Stimulated activated CD8-positive, alpha-beta memory T cell treated with anti-CD3 and anti-CD28 coated beads, Interleukin-15, amount 100 ng/mL, for 4 hours (primary cell): ENCODE measurements around the gene PYGB.

Experiments used
- DNase-seq, 2 donors: peaks; one replicate each; pipeline ENCODE4 v3.0.0-alpha.2; 2020; ENCODE audit warnings: low read depth in 2 of 2

The PYGB gene

DNA sequence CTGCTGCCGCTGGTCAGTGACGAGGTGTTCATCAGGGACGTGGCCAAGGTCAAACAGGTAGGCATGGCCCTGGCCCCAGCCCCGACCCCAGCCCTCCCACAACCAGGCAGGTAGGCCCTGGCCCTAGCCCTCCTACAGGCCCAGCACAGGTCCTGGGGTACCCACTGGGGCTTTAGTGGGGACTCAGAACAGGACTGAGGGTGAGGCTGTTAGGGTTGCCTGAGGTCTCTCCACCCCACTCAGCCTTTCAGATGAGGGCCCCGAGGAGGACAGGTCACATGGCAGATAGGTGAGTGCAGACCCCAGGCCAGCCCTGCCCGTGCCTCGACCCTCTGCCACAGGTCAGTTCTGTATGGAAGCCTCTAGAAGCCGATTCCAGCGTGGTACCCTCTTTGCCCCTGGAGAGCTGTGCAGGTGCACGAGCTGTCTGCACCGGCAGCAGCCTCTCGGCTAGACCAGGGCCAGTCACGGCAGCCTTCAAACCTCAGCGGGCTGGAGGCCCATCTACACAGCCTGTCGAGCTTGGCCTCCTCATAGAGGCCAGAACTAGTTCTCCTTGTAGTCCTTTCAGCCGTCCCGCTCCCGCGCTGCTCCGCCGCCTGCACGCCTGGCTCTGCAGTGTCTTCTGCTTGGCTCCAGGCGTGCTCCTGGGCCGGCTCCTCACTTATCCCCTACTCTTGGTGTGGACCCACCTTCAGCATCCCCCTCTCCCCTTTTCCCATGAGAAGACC lies 35.5 kb downstream of the PYGB start:
- no peak for DNase-seq

DNA sequence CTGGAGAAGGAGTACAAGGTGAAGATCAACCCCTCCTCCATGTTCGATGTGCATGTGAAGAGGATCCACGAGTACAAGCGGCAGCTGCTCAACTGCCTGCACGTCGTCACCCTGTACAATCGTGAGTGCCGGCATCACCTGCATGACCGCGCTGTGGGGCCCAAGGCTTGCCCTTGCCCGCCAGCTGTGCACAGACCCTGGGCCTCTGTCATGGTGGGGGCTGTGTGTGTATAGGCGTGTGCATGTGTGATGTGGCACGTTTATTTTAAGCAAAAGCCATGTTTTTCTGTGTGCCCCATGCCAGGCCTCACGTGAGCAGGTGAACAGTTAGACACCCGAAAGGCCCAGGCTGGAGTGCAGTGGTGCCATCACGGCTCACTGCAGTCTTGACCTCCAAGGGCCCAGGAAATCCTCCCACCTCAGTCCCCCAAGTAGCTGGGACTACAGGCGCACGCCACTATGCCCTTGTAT lies 36.3 kb downstream of the PYGB start:
- no peak for DNase-seq

DNA sequence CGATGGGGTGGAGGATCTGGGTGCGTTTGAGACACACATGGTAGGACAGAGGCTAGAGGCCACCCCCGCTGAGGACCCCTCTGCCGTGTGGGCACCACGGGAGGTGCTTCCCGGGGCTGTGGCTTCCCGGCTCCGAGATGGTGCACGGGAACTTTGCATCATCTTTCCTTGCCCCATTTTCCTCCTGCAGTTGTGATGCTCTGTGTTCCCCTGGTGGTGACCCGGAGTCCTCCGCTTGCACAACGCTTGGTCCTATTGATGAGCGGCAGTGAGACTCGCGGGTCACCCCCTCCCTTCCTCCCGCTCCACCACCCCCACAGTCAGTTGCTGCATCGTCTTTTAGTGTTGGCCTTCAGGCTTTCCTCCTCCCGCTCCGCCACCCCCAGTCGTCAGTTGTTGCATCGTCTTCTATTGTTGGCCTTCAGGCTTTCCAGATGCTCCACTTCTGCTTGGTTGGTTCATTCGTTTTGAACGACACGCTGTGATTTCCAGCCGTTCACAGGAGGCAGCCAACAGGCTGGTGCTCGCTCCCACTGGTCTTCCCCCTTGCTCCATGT lies 37.3 kb downstream of the PYGB start:
- no peak for DNase-seq

DNA sequence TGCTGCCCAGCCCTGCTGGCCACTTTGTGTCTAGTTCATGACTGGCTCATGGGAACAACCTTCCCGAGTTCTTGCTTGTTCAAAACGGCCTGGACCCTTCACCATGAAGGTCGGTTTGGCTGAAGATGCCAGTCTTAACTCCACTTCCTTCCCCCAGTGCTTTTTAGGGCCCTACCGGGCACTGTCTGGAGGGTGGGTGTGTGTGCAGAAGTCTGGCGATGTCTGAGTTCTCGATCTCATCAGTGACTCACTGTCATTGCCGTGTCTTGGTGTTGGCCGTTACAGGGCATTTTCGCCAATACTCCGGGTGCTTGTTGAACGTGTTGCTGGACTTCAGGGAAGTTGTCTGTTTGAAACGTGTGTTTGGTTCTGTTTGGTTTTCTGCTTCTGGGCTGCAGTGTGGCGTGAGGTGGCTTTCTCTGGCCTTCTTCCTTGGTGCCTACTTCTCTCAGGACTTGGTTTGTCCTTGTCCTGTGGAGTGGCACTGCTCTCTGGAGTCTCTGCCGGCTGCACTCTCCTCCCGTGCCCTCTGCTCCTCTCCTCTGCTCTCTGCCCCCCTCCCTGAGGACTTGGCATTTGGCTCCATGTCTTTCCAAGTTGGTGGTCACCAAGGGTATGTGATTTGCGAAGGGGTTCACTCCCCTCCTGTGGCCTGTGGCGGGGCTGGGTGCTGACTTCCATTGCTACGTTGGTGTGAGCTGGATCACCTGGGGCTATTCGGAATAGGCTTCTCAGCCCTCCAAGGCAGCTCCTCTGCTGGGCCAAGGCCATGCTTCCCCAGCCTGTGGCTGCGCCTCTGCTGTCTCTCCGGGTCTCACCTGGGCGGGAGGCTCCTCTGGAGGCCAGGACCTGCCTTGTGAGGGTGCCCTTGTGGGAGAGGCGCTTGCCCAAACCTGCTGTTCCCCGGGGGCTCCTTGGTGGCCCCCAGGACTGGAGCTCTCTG lies 38.2 kb downstream of the PYGB start:
- DNase-seq: no peak

DNA sequence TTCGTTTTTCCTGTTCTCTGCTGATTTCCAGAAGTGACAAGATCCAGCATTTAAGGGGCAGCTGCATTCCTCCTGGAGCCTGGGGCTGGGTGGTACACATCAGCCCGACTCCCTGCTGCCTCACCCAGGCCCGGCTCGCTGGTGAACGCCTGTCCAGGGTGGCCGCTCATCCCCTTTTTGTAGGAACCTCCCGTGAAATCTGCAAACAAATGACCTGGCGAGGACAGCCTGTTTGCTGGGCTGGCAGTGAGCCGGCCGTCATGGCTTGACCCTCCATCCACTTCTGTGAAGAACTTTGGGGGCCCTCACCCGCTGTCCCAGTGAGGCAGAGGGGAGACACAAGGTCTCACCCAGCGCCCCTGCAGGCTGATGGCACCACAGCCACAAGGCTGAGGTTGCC lies 39.0 kb downstream of the PYGB start:
- no peak for DNase-seq

DNA sequence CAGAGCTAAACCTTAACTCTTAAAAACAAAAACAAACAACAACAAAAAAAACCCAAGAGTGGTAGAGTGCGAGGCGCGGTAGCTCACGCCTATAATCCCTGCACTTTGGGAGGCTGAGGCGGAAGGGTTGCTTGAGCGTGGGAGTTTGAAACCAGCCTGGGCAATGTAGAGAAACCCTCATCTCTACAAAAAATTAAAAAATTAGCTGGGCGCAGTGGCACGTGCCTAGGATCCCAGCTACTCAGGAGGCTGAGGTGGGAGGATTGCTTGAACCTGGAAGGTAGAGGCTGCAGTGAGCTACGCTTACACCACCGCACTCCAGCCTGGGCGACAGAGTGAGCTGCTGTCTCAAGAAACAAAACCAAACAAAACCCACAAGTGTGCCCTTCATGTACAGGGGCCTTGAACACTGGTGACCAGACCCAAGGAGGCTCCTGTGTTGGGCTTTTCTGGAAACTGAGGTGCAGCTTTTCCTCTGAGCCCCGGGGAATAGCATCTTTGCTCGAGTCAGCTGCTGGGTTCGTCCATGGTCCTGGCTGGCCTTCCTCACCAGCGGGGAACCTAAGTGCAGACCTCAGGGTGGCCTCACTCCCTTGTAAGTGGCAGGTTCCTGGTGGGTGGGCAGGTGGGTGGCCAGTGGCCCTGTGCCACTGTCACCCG lies 39.9 kb downstream of the PYGB start:
- no peak for DNase-seq

DNA sequence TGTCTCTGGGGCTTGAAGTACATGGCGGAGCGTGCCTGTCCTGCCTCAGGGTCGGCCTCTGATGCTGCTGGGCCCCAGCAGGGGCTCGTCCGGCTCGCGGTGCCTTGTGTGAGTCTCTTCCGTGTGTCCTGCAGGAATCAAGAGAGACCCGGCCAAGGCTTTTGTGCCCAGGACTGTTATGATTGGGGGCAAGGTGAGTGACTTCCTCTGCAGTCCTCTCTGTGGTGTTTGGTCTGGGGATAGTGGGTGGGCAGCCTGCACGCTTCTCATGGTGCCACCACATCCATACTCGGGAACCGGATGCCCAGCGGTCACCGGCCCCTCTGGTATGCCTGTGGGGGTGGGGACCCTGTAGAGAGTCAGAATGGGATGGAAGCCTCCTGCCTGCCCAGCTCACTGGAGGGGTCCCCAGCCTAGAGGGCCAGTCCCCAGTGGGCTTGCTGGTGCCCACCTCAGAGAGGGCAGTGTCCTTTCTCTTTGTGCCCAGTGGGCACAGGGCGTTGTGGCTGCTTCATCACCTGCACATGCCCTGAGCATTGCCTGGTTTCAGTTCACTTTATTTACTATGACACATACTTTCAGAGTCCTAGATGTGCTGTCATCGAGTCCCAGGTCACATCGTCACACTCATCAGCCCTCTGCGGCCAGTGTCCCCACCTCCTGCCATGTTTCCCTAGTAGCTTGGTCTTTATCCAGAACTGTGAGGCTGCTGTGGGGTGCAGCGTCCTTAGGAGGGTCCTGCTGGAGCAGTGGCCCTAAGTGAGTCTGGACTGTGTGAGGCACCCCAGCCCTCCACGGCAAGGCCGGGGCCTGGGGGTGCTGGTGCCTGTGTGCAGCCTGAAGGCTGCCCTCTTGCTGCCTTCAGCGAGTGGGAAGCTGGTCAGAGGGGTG lies 40.7 kb downstream of the PYGB start:
- no peak for DNase-seq

DNA sequence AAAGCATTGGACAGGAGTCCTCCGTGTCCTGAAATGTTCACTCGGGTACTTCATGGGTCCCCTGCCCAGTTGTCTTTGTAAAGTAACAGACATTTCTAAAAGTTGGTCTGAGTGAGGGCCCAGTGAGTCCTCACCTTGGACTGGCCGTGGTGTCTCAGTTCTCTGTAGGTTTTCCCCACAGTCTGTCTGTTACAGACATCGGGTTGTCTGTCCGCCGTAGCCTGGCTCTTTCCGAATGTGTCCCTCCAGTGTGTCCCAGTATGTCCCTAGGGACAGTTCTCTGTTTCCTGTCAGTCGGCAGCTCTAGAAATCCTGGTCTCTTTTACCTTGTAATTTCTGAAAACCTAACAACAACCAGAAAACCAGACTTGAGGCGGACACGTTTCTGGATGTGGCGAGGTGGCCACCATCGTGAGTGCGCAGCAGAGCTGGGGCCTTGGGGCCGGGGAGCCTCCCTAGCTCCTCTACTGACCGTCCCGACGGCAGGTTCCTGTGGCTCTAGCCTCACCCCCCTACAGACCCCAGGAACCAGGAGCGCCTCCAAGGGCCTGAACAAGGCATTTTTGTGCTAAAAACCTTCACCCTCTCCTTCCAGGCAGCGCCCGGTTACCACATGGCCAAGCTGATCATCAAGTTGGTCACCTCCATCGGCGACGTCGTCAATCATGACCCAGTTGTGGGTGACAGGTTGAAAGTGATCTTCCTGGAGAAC lies 42.2 kb downstream of the PYGB start:
- no peak for DNase-seq

DNA sequence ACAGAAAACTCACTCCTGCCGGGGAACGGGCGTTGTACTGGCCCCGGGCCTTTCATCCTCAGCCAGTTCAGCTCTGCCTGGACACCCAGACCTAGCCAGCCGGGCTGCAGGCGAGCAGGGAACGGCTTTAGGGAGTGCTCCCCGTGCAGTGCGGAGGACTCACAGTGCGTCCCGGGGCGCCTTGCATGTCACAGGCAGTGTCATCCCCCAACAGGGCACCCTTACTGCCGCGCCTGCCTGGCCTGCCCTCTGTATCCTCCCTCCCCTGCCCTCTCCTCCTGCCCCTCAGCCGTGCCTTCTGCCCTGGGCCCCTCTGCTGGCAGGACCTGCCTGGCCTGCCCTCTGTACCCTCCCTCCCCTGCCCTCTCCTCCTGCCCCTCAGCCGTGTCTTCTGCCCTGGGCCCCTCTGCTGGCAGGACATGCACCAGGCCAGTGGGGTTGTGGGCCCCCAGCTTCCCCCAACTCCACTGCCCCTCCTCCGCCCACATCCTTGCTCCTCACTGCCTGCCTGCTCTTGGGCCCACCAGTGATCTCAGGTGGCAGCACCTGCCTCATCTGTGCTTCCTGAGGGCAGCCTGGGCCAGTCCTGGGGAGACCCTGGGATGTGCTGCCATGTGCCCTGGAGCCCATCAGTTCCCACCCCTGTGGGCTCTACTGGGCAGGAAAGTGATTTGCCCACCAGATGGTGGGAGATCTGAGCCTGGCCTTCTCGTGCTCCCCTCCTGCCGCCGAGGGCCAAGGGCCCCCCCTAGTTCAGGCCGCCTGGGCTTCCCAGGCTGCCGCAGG lies 43.0 kb downstream of the PYGB start:
- no peak for DNase-seq

DNA sequence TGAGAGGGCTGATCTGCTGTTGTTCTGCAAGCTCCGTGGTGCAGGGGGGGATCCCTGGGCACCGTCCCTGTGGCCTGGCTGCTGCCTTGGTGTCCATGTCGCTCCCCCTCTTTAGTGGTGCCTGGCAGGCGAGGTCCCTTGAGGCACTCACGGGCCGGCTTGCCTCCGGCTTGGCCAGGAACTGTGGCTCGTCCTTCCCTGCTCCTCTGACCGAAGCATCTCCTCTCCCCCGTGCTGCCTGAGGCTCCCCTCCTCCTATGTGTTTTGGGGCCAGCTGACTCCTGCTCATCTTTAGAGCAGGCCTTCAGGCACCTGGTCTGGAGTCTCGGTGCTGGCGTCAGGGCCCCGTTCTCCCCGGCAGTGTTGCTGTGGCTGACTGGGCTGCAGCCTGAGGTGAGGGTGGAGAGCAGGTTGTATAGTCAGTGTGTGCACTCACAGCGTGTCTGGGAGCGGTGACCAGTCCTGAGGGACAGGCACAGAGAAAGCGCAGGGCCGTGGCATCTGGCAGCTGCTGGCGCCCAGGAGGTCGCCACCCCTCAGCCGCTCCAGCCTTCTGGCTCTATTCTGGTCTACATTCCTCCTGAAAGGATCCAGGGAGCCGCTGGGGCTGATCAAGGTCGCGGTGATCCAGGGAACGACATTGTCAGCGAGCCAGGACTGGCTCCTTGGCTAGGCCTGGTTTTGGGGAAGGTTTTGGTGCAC lies 43.7 kb downstream of the PYGB start:
- DNase-seq: no peak

DNA sequence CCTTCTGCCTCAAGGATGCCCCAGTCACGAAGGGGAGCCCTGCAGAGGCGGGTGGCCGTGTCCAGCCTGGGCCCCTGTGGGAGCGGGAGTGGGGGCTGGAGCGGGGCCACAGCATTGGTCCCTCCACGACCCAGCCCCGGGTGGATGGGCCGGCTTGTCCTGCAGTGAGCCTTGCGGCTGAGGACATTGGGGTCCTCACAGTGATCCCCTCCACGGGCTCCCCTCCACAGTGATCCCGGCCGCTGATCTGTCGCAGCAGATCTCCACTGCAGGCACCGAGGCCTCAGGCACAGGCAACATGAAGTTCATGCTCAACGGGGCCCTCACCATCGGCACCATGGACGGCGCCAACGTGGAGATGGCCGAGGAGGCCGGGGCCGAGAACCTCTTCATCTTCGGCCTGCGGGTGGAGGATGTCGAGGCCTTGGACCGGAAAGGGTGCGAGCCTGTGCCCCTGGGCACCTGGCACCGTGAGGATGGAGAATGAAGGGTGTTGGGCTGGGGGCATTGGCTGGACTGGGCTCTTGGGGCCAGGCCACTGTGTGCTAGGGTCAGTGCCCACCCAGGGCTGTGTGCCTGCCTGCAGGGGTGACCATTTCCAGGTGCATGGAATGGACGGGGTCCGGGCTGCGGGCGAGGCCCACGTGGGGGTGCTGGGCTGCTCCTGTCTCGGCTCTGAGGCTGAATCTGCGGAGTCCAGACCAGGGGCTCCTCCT lies 44.4 kb downstream of the PYGB start:
- DNase-seq: no peak

DNA sequence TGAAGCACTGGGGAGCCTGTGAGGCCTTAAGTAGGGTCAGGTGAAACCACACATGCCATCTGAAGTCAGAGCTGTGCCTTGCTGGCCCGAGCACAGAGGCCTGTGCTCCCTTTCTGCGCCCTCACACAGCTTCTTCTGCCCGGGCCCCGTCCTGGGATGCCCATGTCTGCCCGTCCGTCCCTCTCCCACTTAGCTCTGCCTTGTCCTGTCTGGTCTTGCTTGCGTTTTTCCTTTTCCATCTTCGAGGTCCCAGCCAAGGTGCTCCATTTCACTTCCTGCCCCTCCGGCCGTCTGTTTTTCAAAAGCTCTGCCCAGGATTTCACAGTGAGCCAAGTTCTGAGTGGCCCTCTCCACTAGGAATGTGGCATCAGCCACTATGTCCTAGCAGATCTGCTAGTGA lies 45.6 kb downstream of the PYGB start:
- no peak for DNase-seq

DNA sequence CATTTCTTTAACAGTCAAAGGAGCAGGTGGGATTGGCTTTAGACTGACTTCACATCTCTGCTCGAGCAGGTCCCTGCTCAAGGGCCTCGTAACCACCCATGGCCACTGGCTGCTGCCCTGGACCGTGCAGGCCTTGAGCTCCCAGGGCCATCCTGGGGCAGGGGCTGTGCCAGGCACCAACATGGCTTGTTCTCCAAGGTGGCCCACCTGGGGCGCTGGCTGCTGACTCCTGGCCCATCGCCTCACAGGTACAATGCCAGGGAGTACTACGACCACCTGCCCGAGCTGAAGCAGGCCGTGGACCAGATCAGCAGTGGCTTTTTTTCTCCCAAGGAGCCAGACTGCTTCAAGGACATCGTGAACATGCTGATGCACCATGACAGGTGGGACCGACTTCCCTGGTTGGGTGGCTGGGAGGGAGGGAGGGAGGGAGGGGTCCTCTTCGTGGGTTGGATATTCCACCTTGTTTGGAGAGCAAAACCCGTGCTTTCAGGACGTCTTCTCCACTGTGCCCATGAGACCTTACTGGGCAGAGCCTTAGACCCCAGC lies 46.1 kb downstream of the PYGB start:
- no peak for DNase-seq

DNA sequence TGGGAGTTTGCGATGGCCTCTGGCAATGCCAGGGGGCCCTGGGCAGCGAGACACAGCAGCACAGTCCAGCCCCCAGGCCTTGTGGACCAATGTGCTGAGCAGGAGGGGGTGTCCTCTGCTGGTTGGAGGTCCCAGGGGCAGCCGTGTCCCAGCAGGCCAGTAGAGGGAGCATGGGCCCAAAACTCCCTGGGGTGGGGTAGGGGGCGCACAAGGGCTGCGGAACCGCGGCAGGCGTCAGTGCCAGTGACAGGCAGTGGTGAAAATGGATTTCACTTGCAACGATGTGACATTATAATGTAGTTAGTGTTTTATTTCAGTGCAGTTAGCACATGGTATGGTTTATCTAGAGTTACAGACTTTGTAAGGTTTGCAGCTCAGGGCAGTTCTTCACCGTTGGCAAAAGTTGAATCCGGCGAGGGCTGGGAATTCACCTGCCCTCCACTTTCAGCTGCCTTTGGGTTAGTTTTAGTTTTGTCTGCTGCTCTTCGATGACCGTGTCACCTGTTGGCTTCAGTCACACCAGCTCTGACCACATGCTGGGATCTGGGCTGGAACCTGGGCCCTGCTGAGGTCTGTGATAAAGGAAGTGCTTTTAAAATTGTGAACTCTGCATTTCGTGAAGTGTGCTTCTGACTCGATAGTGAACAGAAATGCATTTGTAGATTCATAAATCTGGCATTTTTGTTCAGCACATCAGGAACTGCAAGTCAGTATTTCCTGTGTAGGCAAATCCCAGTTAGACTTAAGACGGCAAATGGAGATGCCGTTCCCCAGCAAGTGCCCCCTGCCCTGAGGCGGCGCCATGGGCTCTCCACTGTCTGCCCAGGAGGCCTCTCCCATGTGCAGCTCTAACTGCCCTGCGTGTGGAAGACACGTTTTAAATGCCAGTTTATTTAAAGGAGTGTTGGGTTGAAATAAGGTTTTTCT lies 46.8 kb downstream of the PYGB start:
- DNase-seq: peak; percentile 5 to 9

DNA sequence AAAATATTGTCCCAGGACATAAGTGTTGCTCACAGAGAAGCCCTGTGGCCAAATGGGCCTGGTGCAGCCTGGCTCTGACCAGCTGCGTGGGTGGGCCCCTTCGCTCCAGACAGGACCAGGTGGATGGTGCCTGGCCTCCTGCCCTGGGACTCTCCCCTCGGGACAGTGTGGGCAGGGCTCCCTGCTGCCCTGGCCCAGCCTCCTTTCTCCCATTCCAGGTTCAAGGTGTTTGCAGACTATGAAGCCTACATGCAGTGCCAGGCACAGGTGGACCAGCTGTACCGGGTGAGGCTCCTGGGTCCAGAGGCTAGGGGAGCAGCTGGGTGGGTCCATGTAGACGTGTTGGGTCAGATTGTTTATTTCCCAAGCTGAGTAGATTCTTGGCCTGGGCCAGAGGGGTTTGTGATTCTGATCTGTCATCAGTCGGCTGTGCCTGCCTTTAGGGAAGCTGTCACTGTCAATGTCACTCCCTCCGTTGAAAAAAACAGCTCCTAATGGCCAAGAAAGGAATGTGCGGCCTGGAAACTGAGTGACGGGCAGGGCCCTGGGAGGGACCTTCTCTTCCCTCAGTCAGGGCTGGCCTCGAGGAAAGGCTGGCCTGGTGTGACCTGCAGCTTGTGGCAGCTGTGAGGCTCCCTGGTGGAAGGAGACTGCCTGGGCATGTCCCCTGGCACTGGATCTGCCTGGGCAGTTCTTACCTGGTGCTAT lies 47.7 kb downstream of the PYGB start:
- no peak for DNase-seq
